PC-9 (cell line): ENCODE data around the gene ITGB7.

Source experiments
- EZH2 ChIP-seq: fragments of 200-600 bp; sonication (generic); IDR thresholded peaks from 2 replicates; pipeline ENCODE4 v1.8.0; 2017; ENCODE audit warnings: antibody characterized with exemption, low read depth
- TF ChIP-seq, protein P1 (sequence below): fragments of 200-600 bp; sonication (generic); conservative IDR thresholded peaks from 2 replicates; pipeline ENCODE4 v1.6.1; 2017; ENCODE audit warnings: mixed run types, antibody characterized with exemption, mild to moderate bottlenecking, moderate library complexity

DNA sequence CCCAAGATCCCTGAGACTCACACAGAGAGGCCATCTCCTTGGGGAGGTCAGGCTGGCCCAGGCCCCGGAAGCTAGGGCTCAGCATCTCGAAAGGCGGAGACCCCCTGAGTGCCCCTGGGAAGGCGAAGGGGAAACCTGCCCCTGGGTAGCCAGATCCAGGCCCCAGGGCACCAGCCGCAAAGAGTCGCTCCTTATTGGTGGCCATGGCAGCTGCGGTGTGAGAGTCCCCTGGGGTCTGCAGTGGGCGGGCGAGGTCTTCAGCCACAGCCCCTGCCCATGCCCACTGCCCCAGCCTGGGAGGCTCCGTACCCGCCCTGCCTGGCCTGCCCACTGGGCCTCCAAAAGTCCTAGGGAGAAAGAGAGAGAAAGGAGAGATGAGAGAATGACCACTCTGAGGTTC is 20.3 kb upstream of the ITGB7 start:
- TF ChIP-seq, protein P1, sequence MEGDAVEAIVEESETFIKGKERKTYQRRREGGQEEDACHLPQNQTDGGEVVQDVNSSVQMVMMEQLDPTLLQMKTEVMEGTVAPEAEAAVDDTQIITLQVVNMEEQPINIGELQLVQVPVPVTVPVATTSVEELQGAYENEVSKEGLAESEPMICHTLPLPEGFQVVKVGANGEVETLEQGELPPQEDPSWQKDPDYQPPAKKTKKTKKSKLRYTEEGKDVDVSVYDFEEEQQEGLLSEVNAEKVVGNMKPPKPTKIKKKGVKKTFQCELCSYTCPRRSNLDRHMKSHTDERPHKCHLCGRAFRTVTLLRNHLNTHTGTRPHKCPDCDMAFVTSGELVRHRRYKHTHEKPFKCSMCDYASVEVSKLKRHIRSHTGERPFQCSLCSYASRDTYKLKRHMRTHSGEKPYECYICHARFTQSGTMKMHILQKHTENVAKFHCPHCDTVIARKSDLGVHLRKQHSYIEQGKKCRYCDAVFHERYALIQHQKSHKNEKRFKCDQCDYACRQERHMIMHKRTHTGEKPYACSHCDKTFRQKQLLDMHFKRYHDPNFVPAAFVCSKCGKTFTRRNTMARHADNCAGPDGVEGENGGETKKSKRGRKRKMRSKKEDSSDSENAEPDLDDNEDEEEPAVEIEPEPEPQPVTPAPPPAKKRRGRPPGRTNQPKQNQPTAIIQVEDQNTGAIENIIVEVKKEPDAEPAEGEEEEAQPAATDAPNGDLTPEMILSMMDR = no peak
- no peak for TF ChIP-seq EZH2
